IPS-20b (cell line): Measurements from ENCODE around the gene TBC1D5.

ENCODE experiments used
- H3K27ac ChIP-seq: one replicate; pipeline ENCODE4 v1.5.1; 2013; ENCODE audit warnings: low read length
- H3K27me3 ChIP-seq: 2 replicates; pipeline ENCODE4 v1.6.1; 2013; ENCODE audit warnings: mild to moderate bottlenecking, low read length, inconsistent platforms; ENCODE audit not compliant: insufficient read depth
- H3K36me3 ChIP-seq: 2 replicates; pipeline ENCODE4 v1.6.1; 2013; ENCODE audit warnings: low read depth, mild to moderate bottlenecking, inconsistent platforms, low read length, moderate library complexity; ENCODE audit not compliant: insufficient read depth
- H3K4me1 ChIP-seq: 2 replicates; pipeline ENCODE4 v1.6.1; 2013; ENCODE audit warnings: mild to moderate bottlenecking, control low read depth, inconsistent platforms, low read length, moderate library complexity; ENCODE audit not compliant: insufficient read depth
- H3K4me3 ChIP-seq: 2 replicates; pipeline ENCODE4 v1.5.1; 2013; ENCODE audit warnings: mild to moderate bottlenecking, low read length, inconsistent platforms
- H3K9ac ChIP-seq: 2 replicates; pipeline ENCODE4 v1.6.1; 2013; ENCODE audit warnings: low read depth, mild to moderate bottlenecking, inconsistent platforms, low read length, moderate library complexity
- H3K9me3 ChIP-seq: 2 replicates; pipeline ENCODE4 v1.6.1; 2013; ENCODE audit warnings: mild to moderate bottlenecking, low read depth, low read length, inconsistent platforms; ENCODE audit not compliant: insufficient read depth

The TBC1D5 gene

DNA sequence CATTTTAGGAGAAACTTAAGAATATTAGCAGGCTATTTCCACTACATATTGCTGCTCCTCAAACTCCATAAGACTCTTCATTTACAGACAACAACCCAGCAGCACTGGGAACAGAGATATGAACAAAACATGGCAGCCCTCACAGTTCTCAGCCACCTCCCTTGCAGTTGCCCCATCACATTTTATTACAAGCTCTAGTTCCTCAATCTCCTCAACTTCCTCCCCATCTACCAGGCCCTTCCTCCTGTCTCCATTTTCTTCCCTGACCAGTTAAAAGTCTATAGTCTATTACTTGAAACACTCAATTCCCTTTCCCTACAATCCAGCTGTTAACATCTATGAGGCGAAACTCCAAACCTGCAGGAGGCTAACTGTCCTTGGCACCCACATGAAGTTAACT lies 412.5 kb downstream of the TBC1D5 start:
- no peak overlapping the region for H3K27ac ChIP-seq
- peaks cover 7% of the 10 kb centered on the region; the same call in 1 of the 2 replicates for H3K4me1 ChIP-seq
- H3K9ac ChIP-seq: no peak overlapping the region
- H3K36me3 ChIP-seq: no peaks in the 10 kb centered on the region
- H3K4me3 ChIP-seq: no peak overlapping the region
- no peaks in the 10 kb centered on the region for H3K9me3 ChIP-seq
- no peaks in the 10 kb centered on the region for H3K27me3 ChIP-seq

DNA sequence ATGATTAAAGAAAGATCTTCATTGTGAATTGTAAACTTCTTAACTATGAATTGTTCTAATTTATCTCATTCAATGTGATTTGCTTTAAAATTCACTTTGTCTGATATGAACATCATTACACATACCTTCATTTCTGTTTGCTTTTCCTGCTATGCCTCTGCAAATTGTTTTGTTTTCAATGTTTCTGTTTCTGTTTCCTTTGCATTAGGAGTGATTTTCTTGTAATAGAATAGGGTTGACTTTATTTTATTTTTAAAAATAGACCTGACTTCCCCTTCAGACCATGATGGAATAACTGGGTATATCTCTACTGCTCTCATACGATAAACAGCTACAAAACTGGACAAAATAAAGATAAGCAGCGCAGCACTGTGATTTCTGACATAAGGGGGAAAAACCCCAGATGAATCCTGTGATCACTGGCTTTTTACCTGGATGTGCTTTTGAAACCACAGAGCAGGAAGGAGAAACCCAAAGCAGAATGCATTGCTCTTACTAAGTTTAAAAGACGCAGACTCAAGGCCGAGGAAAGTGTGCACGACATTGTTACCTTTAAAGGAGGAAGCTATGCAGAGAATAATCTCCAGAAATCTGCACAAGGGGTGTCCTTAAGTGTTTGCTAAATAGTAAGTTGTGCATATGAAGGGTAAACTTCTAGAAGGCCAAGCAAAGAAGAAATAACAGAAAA lies 420.2 kb downstream of the TBC1D5 start:
- H3K9me3 ChIP-seq: no peaks in the 10 kb centered on the region
- H3K27ac ChIP-seq: no peak overlapping the region
- H3K4me1 ChIP-seq: no peaks in the 10 kb centered on the region
- no peak overlapping the region for H3K9ac ChIP-seq
- no peaks in the 10 kb centered on the region for H3K27me3 ChIP-seq
- no peaks in the 10 kb centered on the region for H3K36me3 ChIP-seq
- H3K4me3 ChIP-seq: no peak overlapping the region

DNA sequence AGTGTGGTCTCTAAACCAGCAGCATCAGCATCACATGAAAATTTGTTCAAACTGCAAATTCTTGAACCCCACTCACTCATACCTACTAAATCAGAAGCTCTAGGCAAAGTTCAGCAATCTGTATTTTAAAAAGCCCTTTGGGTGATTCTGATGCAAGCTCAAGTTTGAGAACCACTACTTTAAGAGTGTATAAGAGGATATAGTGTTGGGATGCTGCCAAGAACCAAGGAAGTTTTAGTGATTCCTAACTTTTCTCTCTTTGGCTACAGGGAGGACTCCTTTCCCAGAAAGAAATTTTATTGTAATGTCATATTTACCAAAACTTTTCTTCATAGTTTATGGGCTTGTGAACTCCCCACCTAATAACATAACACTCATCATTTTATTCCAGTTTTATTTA lies 422.2 kb downstream of the TBC1D5 start:
- Histone ChIP-seq H3K36me3 (no peaks in the 10 kb centered on the region), H3K4me1 (0 out of 2 replicates have a peak, but pooled peaks cover 3% of the 10 kb centered on the region), H3K9ac (no peak overlapping the region), H3K27me3 (no peaks in the 10 kb centered on the region), H3K9me3 (no peaks in the 10 kb centered on the region), H3K4me3 (no peak overlapping the region), H3K27ac (no peak overlapping the region)

DNA sequence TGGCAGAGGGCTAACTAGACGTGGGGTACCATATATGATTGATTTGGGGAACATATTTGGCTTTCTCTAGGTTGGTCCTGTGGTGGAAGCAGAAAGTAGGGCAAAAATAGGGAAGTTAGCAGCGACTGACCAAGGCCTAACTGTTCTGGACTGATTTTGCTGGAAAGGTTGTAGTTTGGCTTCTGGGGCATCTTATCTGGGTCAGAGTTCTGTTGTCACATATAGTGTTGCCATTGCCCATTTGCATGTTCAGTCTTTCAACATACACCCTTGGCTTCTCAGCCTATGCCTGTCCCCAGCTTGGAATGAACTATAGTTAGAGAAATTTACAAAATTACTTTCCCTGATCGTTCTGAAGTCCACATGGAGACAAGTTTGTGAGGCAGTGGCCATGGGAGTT lies 426.5 kb downstream of the TBC1D5 start:
- 0 out of 2 replicates have a peak, but pooled peaks cover 3% of the 10 kb centered on the region for H3K4me1 ChIP-seq

DNA sequence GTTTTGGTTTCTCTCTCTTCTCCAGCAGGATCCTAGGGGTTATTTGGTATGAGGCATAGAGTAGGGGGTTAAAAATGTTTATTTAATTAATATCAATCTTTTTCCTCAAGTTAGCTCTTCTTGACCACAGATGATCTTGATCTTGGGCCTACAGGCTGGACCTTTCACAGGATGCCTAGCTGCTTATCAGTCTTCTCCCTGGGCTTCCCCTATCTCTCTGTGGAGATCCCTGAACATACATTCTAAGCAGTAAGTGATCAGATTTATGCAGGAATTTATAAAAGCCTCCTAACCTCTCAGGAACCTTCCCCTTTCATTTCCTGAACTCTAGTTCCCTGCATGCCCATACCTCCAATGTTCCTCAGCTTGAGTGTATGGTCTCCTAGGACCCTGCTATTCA lies 428.3 kb downstream of the TBC1D5 start:
- Histone ChIP-seq H3K4me1 (0 out of 2 replicates have a peak, but pooled peaks cover 3% of the 10 kb centered on the region), H3K4me3 (no peak overlapping the region), H3K9ac (no peak overlapping the region), H3K27me3 (no peaks in the 10 kb centered on the region), H3K27ac (no peak overlapping the region), H3K36me3 (no peaks in the 10 kb centered on the region), H3K9me3 (no peaks in the 10 kb centered on the region)

More for the DNA sequence above, 426.5 kb downstream of the TBC1D5 start:
- H3K27ac ChIP-seq: no peak overlapping the region
- H3K27me3 ChIP-seq: no peaks in the 10 kb centered on the region
- H3K4me3 ChIP-seq: no peak overlapping the region
- no peak overlapping the region for H3K9ac ChIP-seq
- no peaks in the 10 kb centered on the region for H3K9me3 ChIP-seq
- H3K36me3 ChIP-seq: no peaks in the 10 kb centered on the region

DNA sequence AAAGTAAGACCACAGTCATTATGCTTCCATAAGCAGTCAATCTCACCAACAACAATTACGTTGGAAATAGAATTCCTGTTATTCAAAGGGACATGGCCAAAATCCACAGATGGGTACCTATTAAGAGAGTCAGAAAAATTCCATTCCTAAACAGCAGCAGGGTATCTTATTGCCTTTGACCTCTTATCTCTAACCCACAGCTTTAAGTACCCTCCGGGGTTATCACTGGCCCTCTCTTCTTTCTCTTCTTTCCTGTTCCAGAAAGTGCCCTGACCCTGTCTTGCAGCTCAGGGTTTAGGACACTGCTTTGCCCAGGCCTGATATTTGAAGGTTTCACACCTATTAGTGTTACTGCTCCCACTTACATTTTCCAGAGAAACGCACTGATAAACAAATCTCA lies 428.7 kb downstream of the TBC1D5 start:
- Histone ChIP-seq H3K27me3 (no peaks in the 10 kb centered on the region), H3K27ac (no peak overlapping the region), H3K36me3 (no peaks in the 10 kb centered on the region), H3K9ac (no peak overlapping the region), H3K4me3 (no peak overlapping the region), H3K9me3 (no peaks in the 10 kb centered on the region), H3K4me1 (0 out of 2 replicates have a peak, but pooled peaks cover 3% of the 10 kb centered on the region)

DNA sequence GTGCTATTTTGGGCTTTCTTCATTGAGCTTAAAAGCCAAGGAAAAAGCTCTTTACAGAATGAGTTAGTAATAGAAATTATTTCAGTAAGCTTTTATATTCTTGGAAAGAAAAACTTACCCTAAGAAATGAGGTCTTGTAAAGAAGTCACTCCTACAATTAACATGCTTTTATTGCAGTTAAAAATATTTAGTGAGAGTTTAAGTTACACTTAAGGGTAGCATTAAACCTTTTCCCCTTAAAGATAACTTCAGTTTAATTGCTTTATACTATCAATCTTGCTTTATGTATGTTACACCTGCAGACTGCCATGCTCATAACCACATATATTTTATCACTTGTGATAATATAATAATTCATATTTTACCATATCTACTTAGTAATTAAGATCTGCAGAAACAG lies 431.4 kb downstream of the TBC1D5 start:
- Histone ChIP-seq H3K27ac (no peak overlapping the region), H3K9ac (no peak overlapping the region), H3K36me3 (no peaks in the 10 kb centered on the region), H3K27me3 (no peaks in the 10 kb centered on the region), H3K4me1 (no peaks in the 10 kb centered on the region), H3K9me3 (no peaks in the 10 kb centered on the region), H3K4me3 (no peak overlapping the region)

DNA sequence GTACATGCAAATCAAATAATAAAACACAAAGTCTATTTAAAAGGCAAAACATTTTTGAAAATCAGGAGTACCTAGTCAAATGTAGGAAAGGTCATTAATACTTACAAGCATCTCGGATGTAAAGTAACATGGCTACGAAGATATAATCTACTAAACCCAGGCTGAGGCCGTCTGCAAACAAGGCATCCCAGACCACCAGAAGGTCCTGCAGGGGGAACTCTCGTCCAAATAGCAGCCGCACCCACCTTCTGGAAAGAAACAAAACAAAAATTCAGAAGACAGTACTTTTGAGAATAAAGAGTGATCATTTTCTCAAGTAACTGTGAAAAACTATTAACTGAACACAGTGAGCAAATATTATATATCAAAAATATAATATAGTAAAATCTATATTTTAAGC lies 434.5 kb downstream of the TBC1D5 start:
- no peaks in the 10 kb centered on the region for H3K27me3 ChIP-seq
- no peak overlapping the region for H3K9ac ChIP-seq

DNA sequence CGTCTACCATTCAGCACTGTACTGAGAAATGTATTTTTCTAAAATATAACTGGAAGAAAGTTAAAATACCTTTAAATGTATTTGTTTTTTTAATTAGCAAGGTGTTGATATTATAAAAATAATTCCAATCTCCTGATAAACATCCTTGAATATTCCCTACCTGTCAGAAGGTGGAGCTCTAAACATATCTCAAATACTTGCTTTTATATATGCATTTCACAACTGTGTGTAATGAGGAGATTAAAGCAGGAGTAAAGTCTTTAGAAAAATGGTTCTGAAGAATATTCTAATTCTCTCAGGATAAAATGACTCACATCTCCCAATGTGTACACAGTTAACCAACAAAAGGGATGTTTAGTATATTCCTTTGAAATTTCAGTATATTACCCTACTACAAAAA lies 434.9 kb downstream of the TBC1D5 start:
- Histone ChIP-seq H3K4me3 (no peak overlapping the region), H3K27ac (no peak overlapping the region), H3K4me1 (no peaks in the 10 kb centered on the region), H3K9me3 (no peaks in the 10 kb centered on the region), H3K9ac (no peak overlapping the region), H3K36me3 (no peaks in the 10 kb centered on the region), H3K27me3 (no peaks in the 10 kb centered on the region)

More for the DNA sequence above, 434.5 kb downstream of the TBC1D5 start:
- no peaks in the 10 kb centered on the region for H3K36me3 ChIP-seq
- no peaks in the 10 kb centered on the region for H3K4me1 ChIP-seq
- no peak overlapping the region for H3K27ac ChIP-seq
- H3K4me3 ChIP-seq: no peak overlapping the region
- H3K9me3 ChIP-seq: no peaks in the 10 kb centered on the region

DNA sequence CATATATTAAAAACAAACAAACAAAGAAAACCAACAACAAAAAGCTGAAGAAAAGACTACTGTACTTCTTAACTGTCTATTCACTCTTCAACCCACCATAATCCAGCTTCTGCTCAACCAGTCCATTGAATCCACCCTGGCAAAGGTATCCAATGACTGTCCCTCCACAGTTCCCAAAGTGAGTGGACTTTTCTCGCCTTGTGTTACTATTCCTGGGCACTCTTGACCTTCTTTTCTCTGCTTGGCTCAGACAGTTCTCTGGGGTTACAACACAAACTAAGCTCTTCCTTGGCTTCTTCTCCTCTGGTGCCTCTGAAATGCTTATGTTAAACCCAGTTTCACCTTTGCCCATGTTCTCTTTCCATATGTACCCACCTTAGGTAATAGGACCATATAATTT lies 437.5 kb downstream of the TBC1D5 start:
- no peaks in the 10 kb centered on the region for H3K36me3 ChIP-seq
- H3K27ac ChIP-seq: no peak overlapping the region
- no peaks in the 10 kb centered on the region for H3K4me1 ChIP-seq
- no peak overlapping the region for H3K4me3 ChIP-seq
- H3K9me3 ChIP-seq: no peaks in the 10 kb centered on the region
- no peak overlapping the region for H3K9ac ChIP-seq
- H3K27me3 ChIP-seq: no peaks in the 10 kb centered on the region

DNA sequence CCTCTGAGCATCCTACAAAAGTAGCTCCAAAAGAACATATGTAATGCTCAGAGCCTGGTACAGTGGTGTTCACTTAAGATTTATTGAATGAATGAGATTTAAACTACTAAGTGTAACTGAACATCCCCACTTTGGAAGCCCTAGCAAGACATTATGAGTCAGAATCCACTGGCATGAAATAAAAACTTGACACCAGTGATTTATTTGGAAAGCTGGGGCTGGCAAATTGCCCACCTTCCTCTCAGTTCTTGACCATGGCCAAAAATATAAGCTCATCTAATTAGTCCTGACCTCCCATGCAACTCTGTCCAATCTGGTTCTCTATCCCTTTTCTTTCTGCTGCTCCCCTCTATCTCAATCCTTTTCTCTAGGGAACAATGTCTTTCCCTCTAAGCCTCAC lies 439.7 kb downstream of the TBC1D5 start:
- Histone ChIP-seq H3K27ac (no peak overlapping the region), H3K4me3 (no peak overlapping the region), H3K9ac (no peak overlapping the region), H3K27me3 (no peaks in the 10 kb centered on the region), H3K36me3 (no peaks in the 10 kb centered on the region), H3K4me1 (no peaks in the 10 kb centered on the region), H3K9me3 (no peaks in the 10 kb centered on the region)

DNA sequence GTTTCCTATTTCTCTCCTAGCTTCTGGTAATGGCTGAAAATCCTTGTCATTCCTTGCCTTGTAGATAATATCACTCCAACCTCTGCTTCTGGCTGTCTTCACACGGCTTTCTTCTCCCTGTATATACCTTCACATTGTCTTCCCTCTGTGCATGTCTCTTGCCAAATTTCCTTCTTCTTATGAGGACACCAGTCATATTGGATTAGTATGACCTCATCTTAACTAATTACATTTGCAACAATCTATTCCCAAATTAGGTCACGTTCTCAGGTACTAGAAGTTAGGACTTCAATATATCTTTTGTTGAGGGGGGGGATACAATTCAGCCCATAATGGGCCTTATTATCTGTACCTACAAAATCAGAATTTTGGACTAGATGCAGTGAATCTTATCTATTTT lies 440.3 kb downstream of the TBC1D5 start:
- no peaks in the 10 kb centered on the region for H3K9me3 ChIP-seq
- H3K4me3 ChIP-seq: no peak overlapping the region
- H3K36me3 ChIP-seq: no peaks in the 10 kb centered on the region
- H3K9ac ChIP-seq: no peak overlapping the region
- no peaks in the 10 kb centered on the region for H3K4me1 ChIP-seq
- no peak overlapping the region for H3K27ac ChIP-seq
- no peaks in the 10 kb centered on the region for H3K27me3 ChIP-seq
